CD4-positive, alpha-beta memory T cell (primary cell): ENCODE data around the gene ACAN. TPM values are rescaled to one million over a fixed set of nuclear protein-coding genes. Genes with fewer than 3 reads are reported as not detected.
A peak's percentile ranks its signal among the peaks of the same experiment; 100 is the strongest.

ENCODE experiments used
- CTCF ChIA-PET: fragments of 350-600 bp; sonication (Branson Sonifier 250); formaldehyde crosslinking; loops from one replicate; lab custom pipeline; 2021; ENCODE audit warnings: inconsistent platforms; ENCODE audit not compliant: partially characterized antibody; lab: Charles Lee
- POLR2A ChIA-PET: fragments of 350-600 bp; sonication (Branson Sonifier 250); formaldehyde crosslinking; loops from one replicate; lab custom pipeline; 2021; ENCODE audit not compliant: partially characterized antibody; lab: Charles Lee
- DNase-seq, 5 donors: peaks; one replicate each; pipeline versions ENCODE4 v3.0.0 to v3.0.0-alpha.2; 2020 to 2022; ENCODE audit warnings: mixed read lengths in 1 of 5
- H3K27ac ChIP-seq: one replicate; pipeline ENCODE4 v1.7.0; 2013; ENCODE audit warnings: low read depth, low read length
- H3K27me3 ChIP-seq: 2 replicates; pipeline ENCODE4 v1.7.0; 2013; ENCODE audit warnings: mild to moderate bottlenecking, low read length, moderate library complexity; ENCODE audit not compliant: insufficient read depth
- H3K36me3 ChIP-seq: 2 replicates; pipeline ENCODE4 v1.7.0; 2013; ENCODE audit warnings: mild to moderate bottlenecking, low read length, moderate library complexity; ENCODE audit not compliant: insufficient read depth
- H3K4me1 ChIP-seq: 2 replicates; pipeline ENCODE4 v1.7.0; 2013; ENCODE audit warnings: mild to moderate bottlenecking, low read length, moderate library complexity; ENCODE audit not compliant: insufficient read depth
- H3K4me3 ChIP-seq, 2 donors: one replicate each; pipeline ENCODE4 v1.7.0; 2013; ENCODE audit warnings: low read length in 2 of 2, mild to moderate bottlenecking in 1 of 2
- H3K9me3 ChIP-seq, 2 donors: one replicate each; pipeline ENCODE4 v1.7.0; 2013; ENCODE audit warnings: low read length in 2 of 2, control low read depth in 1 of 2; ENCODE audit not compliant: control insufficient read depth in 1 of 2
- H3K27ac Mint-ChIP-seq, 7 donors: one replicate each; pipeline ENCODE4 v1.8.0; 2020 to 2021; ENCODE audit warnings: mixed read lengths in 7 of 7, mild to moderate bottlenecking in 6 of 7, inconsistent platforms in 3 of 7, moderate library complexity in 3 of 7
- H3K27me3 Mint-ChIP-seq, 2 donors: one replicate each; pipeline ENCODE4 v1.8.0; 2020 to 2021; ENCODE audit warnings: mixed read lengths in 2 of 2
- H3K36me3 Mint-ChIP-seq, 2 donors: one replicate each; pipeline ENCODE4 v1.8.0; 2020 to 2021; ENCODE audit warnings: mixed read lengths in 2 of 2, inconsistent platforms in 1 of 2, mild to moderate bottlenecking in 1 of 2
- H3K4me1 Mint-ChIP-seq, 4 donors: one replicate each; pipeline ENCODE4 v1.8.0; 2020 to 2021; ENCODE audit warnings: mixed read lengths in 4 of 4, mild to moderate bottlenecking in 1 of 4
- H3K4me3 Mint-ChIP-seq, 8 donors: one replicate each; pipeline ENCODE4 v1.8.0; 2020 to 2021; ENCODE audit warnings: mixed read lengths in 8 of 8, mild to moderate bottlenecking in 7 of 8, moderate library complexity in 6 of 8, inconsistent platforms in 3 of 8
- H3K9me3 Mint-ChIP-seq, 8 donors: one replicate each; pipeline ENCODE4 v1.8.0; 2020 to 2021; ENCODE audit warnings: mixed read lengths in 8 of 8, mild to moderate bottlenecking in 5 of 8, inconsistent platforms in 3 of 8, moderate library complexity in 1 of 8
- intact Hi-C: fragments of 100-400 bp; cut with micrococcal nuclease; formaldehyde crosslinking; loops from one replicate; pipeline ENCODE4 v1.15.1; 2023
- polyA plus RNA-seq, 2 donors: library from polyadenylated mRNA; unstranded; fragments of 300-500 nt; fragmentation: Illumina TruSeq; gene quantifications; one replicate each; pipeline ENCODE4 v1.2.3, GENCODE V29; 2021
- total RNA-seq, 2 experiments: library from RNA; stranded (reverse); gene quantifications; one replicate each; pipeline ENCODE4 v1.2.3, GENCODE V29; 2021

Gene ACAN
- total and polyA plus RNA-seq, 4 experiments from 2014 or later: 0.02 TPM; not detected in 3

- no peaks in the 10 kb centered on the region for H3K36me3 ChIP-seq
- ChIA-PET CTCF (no interaction called here), POLR2A (no interaction called here)
- no peak overlapping the region for H3K4me3 ChIP-seq
- no peaks in the 10 kb centered on the region for H3K36me3 Mint-ChIP-seq
- H3K9me3 ChIP-seq: no peaks in the 10 kb centered on the region
- no peaks in the 10 kb centered on the region for H3K27me3 ChIP-seq
- H3K4me1 ChIP-seq: no peaks in the 10 kb centered on the region
- intact Hi-C loops: no loop called here
- no peak for DNase-seq
- no peak overlapping the region for H3K4me3 Mint-ChIP-seq
- H3K27me3 Mint-ChIP-seq: peaks cover 0 to 1% of the 10 kb centered on the region in 2 donors
- H3K27ac Mint-ChIP-seq: no peak overlapping the region
- no peak overlapping the region for H3K27ac ChIP-seq
- no peaks in the 10 kb centered on the region for H3K4me1 Mint-ChIP-seq
- no peaks in the 10 kb centered on the region for H3K9me3 Mint-ChIP-seq
Observed at GRCh38 chr15:88841236-88841635, 38.0 kb downstream of the ACAN start.

- H3K9me3 Mint-ChIP-seq: no peaks in the 10 kb centered on the region
- H3K4me1 Mint-ChIP-seq: no peaks in the 10 kb centered on the region
- no peaks in the 10 kb centered on the region for H3K36me3 ChIP-seq
- no peak for DNase-seq
- intact Hi-C loops: no loop called here
- ChIA-PET CTCF (no interaction called here), POLR2A (no interaction called here)
- peaks cover 0 to 3% of the 10 kb centered on the region in 2 donors for H3K27me3 Mint-ChIP-seq
- H3K27ac Mint-ChIP-seq: no peak overlapping the region
- no peak overlapping the region for H3K27ac ChIP-seq
- no peaks in the 10 kb centered on the region for H3K27me3 ChIP-seq
- H3K4me3 ChIP-seq: no peak overlapping the region
- H3K4me1 ChIP-seq: no peaks in the 10 kb centered on the region
- H3K9me3 ChIP-seq: no peaks in the 10 kb centered on the region
- H3K36me3 Mint-ChIP-seq: no peaks in the 10 kb centered on the region
- no peak overlapping the region for H3K4me3 Mint-ChIP-seq
Observed at GRCh38 chr15:88842156-88842555, 38.9 kb downstream of the ACAN start.

- Histone ChIP-seq H3K4me3 (no peak overlapping the region), H3K27ac (no peak overlapping the region), H3K36me3 (no peaks in the 10 kb centered on the region), H3K27me3 (no peaks in the 10 kb centered on the region), H3K4me1 (no peaks in the 10 kb centered on the region), H3K9me3 (no peaks in the 10 kb centered on the region)
- Mint-ChIP-seq H3K4me3 (no peak overlapping the region), H3K27ac (no peak overlapping the region), H3K4me1 (no peaks in the 10 kb centered on the region), H3K27me3 (peaks cover 2 to 3% of the 10 kb centered on the region in 2 donors), H3K9me3 (peaks cover 0 to 2% (median 0%) of the 10 kb centered on the region in 8 donors), H3K36me3 (no peaks in the 10 kb centered on the region)
- CTCF ChIA-PET: no interaction called here
- DNase-seq: no peak
- intact Hi-C loops: no loop called here
- POLR2A ChIA-PET: no interaction called here
Observed at GRCh38 chr15:88843334-88843733, 40.1 kb downstream of the ACAN start.

- Histone ChIP-seq H3K27ac (no peak overlapping the region), H3K9me3 (no peaks in the 10 kb centered on the region), H3K27me3 (no peaks in the 10 kb centered on the region), H3K4me3 (no peak overlapping the region), H3K36me3 (no peaks in the 10 kb centered on the region), H3K4me1 (no peaks in the 10 kb centered on the region)
- intact Hi-C loops: no loop called here
- Mint-ChIP-seq H3K9me3 (peaks cover 0 to 2% (median 0%) of the 10 kb centered on the region in 8 donors), H3K4me3 (no peak overlapping the region), H3K27me3 (peaks cover 1 to 2% of the 10 kb centered on the region in 2 donors), H3K27ac (peak overlapping the region in 2 of 7 donors; percentile 19 to 54), H3K36me3 (no peaks in the 10 kb centered on the region), H3K4me1 (no peaks in the 10 kb centered on the region)
- DNase-seq: no peak
- CTCF ChIA-PET: no interaction called here
- POLR2A ChIA-PET: no interaction called here
Observed at GRCh38 chr15:88844749-88845386, 41.6 kb downstream of the ACAN start.

GRCh38 chr15:88845616-88846015 is 42.4 kb downstream of the ACAN start:
- Mint-ChIP-seq H3K4me3 (no peak overlapping the region), H3K4me1 (no peaks in the 10 kb centered on the region), H3K27ac (no peak overlapping the region), H3K9me3 (peaks cover 0 to 2% (median 0%) of the 10 kb centered on the region in 8 donors), H3K36me3 (no peaks in the 10 kb centered on the region), H3K27me3 (peaks cover 1 to 2% of the 10 kb centered on the region in 2 donors)
- no peaks in the 10 kb centered on the region for H3K27me3 ChIP-seq
- ChIA-PET CTCF (no interaction called here), POLR2A (no interaction called here)
- no peak for DNase-seq
- H3K9me3 ChIP-seq: no peaks in the 10 kb centered on the region
- no peaks in the 10 kb centered on the region for H3K4me1 ChIP-seq
- H3K36me3 ChIP-seq: no peaks in the 10 kb centered on the region
- no peak overlapping the region for H3K27ac ChIP-seq
- intact Hi-C loops: no loop called here
- no peak overlapping the region for H3K4me3 ChIP-seq

- CTCF ChIA-PET: no interaction called here
- H3K27ac Mint-ChIP-seq: no peak overlapping the region
Observed at GRCh38 chr15:88847144-88847543, 43.9 kb downstream of the ACAN start.

GRCh38 chr15:88848203-88848602 is 45.0 kb downstream of the ACAN start:
- Histone ChIP-seq H3K36me3 (no peaks in the 10 kb centered on the region), H3K4me3 (no peak overlapping the region), H3K27ac (no peak overlapping the region), H3K27me3 (no peaks in the 10 kb centered on the region), H3K9me3 (no peaks in the 10 kb centered on the region), H3K4me1 (no peaks in the 10 kb centered on the region)
- intact Hi-C loops: no loop called here
- no peak overlapping the region for H3K27ac Mint-ChIP-seq
- H3K27me3 Mint-ChIP-seq: peaks cover 5 to 7% of the 10 kb centered on the region in 2 donors
- H3K4me1 Mint-ChIP-seq: no peaks in the 10 kb centered on the region
- no peak overlapping the region for H3K4me3 Mint-ChIP-seq
- ChIA-PET POLR2A (no interaction called here), CTCF (no interaction called here)
- H3K9me3 Mint-ChIP-seq: peaks cover 0 to 6% (median 2%) of the 10 kb centered on the region in 8 donors
- no peak for DNase-seq
- H3K36me3 Mint-ChIP-seq: peaks cover 0 to 9% of the 10 kb centered on the region in 2 donors

More at GRCh38 chr15:88847144-88847543, 43.9 kb downstream of the ACAN start:
- H3K4me3 ChIP-seq: no peak overlapping the region
- H3K27ac ChIP-seq: no peak overlapping the region
- H3K36me3 ChIP-seq: no peaks in the 10 kb centered on the region
- H3K27me3 Mint-ChIP-seq: peaks cover 5 to 7% of the 10 kb centered on the region in 2 donors
- POLR2A ChIA-PET: no interaction called here
- H3K36me3 Mint-ChIP-seq: peaks cover 0 to under 1% of the 10 kb centered on the region in 2 donors
- H3K4me1 ChIP-seq: no peaks in the 10 kb centered on the region
- H3K9me3 ChIP-seq: no peaks in the 10 kb centered on the region
- H3K9me3 Mint-ChIP-seq: peaks cover 0 to 2% (median 0%) of the 10 kb centered on the region in 8 donors
- H3K4me1 Mint-ChIP-seq: no peaks in the 10 kb centered on the region
- intact Hi-C loops: no loop called here
- no peak overlapping the region for H3K4me3 Mint-ChIP-seq
- no peak for DNase-seq
- no peaks in the 10 kb centered on the region for H3K27me3 ChIP-seq
